Hypothalamus (tissue), 51 donors: ENCODE measurements around the gene PFKFB1.
"Not testable (repeated sequence)": the region's sequence is repeated elsewhere in the genome, so short reads cannot be mapped to it uniquely, and the experiment has no call there.

ENCODE experiments used
- DNase-seq, 51 donors: peaks; one replicate each; lab custom pipeline; 2025; lab: John Stamatoyannopoulos, UW

PFKFB1 gene

DNA sequence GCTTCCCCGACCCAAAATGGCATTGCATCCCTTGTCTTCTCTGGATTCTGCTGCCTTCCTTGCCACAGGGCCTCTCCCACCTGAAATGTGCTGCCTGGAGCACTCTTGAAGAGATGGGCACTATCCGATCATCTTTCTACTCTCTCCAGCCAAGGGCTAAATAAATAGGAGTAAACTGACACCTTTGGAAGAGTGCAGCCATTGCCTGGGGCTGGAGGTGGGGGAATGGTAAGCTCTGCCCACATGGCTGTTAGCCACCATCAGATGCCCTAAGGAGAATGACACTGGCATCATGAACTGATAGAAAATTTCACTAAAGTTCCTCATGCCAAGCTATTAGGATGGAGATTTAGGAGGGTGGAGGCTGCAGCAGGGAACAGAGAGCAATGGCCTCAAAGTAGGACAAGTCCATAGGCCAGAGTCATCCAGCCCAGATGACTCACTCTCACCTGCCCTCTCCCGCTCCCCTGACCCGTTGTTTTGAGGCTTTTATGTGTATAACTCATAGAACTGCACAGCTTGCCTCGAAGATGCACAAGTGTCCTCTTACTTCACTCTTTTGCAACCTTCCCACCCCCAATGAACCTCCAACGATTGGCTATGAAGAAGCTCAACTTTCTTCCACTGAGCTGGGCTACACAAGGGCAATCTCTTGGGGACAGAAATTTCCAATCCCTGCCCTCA, 822 bp upstream of the PFKFB1 start:
- DNase-seq = no peak

DNA sequence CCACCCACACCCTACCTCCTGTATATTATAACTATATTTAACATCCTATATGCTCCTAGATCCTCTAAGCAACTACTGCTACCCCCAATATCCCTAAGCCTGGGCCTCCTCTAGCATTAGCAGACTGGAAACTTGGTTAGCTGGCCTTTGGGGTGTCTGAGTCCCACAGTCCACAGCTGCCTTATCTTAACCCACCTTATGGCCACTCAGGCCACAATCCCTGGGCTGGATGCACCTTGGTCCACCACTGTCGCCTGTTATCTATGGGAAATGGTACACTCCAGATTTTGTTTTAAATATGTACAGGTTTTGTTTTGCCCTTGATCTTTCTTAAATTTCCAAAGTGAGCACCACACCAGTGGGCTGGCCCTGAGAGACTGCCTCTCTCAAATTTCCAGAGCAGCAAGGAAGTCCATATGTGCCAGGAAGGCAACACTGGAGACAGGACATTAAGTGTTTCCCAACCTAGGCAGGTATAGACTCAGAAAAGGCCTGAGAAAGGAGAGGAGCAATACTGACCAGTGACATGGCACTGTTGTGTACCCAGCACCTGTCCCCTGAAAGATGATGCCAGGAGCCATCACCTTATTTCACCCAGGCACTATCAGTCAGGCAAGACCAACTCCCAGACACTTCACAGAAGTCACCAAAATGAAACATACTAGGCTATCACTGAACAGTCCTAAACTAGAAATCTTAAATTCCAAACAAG, 921 bp downstream of the PFKFB1 start:
- no peak for DNase-seq

- DNase-seq = no peak
These were observed 2.3 kb downstream of the PFKFB1 start for GRCh38 chrX:54991706-54992105.

GRCh38 chrX:54983306-54983705, 10.7 kb downstream of the PFKFB1 start:
- not testable (repeated sequence) for DNase-seq

GRCh38 chrX:54980334-54980733, 13.7 kb downstream of the PFKFB1 start:
- no peak for DNase-seq

DNA sequence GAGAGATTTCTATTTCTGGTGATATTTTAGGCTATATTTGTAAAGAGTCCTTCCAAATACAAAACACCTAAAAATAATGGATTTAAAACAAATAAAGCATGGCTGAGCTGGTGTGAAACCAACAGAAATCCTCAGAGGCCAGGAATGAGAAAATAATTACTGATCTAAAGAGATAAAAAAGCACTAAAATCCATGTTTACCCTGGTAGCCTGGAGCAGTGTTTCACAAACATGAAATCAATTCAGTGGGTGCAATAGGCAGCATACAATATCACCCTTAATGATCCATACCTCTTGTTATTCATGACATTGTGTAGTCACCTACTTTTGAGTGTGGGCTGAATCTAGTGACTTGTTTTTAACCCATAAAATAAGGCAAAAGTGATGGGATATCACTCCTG, 14.6 kb downstream of the PFKFB1 start:
- DNase-seq = no peak

- DNase-seq = no peak
These were observed 15.5 kb downstream of the PFKFB1 start for GRCh38 chrX:54978448-54978847.

GRCh38 chrX:54977387-54977786, 16.6 kb downstream of the PFKFB1 start:
- no peak for DNase-seq

DNA sequence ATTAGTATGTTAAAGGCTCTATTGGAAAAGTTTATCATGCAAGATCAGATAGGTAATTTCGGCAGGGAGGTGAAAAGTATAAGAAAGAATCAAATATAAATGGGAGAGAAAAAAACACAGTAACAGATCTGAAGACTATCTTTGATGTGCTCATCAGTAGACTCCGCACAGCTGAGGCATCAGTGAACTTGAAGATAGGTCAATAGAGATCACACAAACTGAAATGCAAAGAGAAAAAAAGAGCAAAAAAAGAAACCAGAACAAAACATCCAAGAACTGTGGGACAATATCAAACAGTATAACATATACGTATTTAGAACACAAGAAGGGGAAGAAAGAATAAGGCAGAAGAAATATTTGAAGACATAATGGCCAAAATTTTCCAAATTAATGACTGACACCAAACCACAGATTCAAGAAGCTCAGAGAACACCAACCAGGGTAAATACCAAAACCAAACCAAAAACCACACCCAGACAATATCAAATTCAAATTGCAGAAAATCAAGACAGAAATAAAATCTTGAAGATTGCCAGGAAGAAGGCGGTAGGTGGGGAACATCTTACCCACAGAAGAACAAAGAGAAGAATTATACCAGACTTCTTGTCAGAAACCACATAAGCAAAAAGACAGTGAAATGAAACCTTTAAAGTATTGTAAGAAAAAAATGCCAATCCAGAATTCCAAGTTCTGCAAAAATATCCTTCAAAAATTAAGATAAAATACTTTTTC, 29.1 kb downstream of the PFKFB1 start:
- no peak for DNase-seq

DNA sequence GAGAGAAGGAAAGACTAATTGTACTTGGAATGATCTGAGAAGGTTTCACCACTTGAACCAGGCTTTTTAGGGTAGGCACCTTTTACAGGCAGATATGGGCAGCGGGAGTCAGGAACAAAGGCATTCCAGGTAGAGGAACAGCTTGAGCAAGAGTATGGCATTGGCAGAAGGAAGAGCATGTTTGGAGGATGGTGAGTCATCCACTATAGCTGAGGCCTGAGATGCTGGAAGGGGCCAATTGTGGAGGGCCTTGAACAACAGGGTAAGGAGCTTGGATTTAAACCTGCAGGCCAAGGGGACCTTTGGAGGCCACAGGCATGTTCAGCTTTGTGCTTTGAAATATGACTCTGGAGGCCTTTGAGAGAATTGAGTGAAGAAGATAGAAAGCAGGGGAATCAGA, 32.2 kb downstream of the PFKFB1 start:
- no peak for DNase-seq

- DNase-seq = no peak
These were observed 43.1 kb downstream of the PFKFB1 start for GRCh38 chrX:54950730-54951375.

DNA sequence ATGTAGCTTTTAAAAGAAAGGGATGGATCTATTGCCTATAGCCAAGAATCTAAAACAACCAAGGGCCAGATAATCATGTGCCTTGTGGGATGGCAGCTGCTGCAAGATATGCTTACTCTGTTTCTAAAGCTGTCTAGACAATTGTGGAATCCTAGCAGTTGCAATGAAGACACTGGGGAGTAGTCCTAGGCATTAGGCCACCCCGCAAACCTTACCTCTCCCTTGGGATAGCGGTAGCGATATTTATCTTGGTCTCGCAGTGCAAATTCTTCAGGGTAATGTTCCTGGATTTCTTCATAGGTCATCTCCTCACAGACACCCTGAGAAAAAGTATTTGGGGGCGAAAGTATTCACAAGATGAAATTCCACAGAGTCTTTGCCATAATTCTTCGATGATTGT, 48.8 kb downstream of the PFKFB1 start:
- DNase-seq = no peak

GRCh38 chrX:54944816-54945215, 49.2 kb downstream of the PFKFB1 start:
- DNase-seq = no peak

DNA sequence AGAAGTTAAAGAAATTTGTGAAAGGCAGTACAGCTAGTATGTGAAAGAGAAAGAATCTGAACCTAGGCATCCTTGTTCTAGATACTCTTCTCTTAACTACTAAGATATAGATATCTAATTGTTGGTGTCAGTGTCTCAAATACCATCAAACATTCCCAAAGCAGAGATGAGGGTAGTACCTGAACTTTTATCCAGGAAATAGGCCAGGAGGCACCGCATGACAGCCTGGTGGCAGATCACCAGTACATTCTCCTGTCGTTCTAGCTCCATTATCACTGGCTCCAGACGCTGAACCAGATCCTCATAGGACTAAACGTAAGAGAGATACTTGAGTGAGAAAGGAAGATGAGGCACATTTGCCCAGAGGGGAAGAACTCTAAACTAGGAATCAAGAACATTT, 56.6 kb downstream of the PFKFB1 start:
- DNase-seq = no peak

DNA sequence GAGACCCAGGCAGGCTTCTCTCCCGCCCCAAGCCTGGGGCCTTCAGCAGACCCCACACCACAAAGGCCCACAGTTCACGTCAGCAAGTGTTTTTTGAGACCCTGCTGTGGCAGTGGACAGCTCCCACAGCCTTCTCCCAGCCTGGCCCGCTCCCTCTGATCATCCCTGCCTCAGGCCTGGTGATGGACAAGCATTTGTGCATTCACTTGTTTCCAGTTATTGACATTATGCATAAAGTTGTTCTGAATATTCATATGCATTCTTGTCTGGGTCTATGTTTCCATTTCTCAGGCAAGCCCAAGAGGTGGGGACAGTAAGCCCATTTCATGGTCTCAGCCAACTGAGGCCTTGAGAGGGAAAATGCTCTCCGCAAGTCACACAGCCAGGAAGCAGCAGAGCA, 58.7 kb downstream of the PFKFB1 start:
- DNase-seq = no peak

DNA sequence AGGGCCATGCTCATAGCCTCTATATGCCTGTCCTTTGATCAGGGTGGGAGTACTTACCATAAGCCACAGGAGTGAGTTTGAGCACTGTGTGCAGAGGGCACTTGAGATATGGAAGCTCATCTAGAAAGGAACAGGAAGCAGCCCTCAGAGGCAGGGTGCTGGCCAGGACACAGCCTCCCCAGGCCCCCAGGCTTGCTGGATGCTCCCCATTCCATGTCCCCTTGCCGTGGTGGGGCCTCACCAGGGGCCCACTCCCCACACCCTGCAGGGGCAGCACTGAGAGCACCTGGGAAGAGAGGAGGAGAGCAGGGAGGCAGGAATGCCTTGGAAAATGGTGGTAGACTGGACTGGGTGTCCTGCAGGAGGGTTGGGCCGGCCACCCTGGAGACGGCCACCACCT, 59.1 kb downstream of the PFKFB1 start:
- no peak for DNase-seq

DNA sequence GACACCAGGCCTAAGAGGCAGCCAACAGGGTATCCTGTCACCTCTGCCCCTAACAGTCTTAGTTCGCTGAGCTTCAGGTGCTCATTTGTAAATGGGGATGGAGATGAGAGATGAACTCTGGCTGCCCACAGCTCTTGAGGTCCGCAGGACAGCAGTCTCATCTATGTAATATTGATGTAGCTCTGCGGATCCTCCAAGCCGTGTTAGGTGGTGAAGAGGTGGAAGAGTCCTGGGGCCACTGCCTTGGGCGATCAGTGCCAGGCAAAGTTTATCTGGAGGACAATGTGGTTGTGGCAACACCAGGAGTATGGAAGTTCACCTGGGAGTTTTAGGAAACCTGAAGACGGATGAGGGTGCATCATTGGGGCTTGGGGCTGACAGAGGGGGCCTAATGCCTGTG, 59.9 kb downstream of the PFKFB1 start:
- no peak for DNase-seq

- no peak for DNase-seq
These were observed 60.7 kb downstream of the PFKFB1 start for GRCh38 chrX:54933150-54933826.

- no peak for DNase-seq
These were observed 62.9 kb downstream of the PFKFB1 start for GRCh38 chrX:54931107-54931506.

- DNase-seq = no peak
These were observed 63.5 kb downstream of the PFKFB1 start for GRCh38 chrX:54930291-54931049.
